ENCODE data around the gene DUOXA2.
"Not testable (repeated sequence)": the region's sequence is repeated elsewhere in the genome, so short reads cannot be mapped to it uniquely, and the experiment has no call there.

Gene DUOXA2

GRCh38 chr15:45099549-45100165 is 14.5 kb upstream of the DUOXA2 start:
- Histone ChIP-seq H3K79me2 (ENCODE audit: control insufficient read depth, insufficient read depth, low read length) (no peaks in the 10 kb centered on the region), H3K4me2 (ENCODE audit: low read length) (no peak overlapping the region), H3K23ac (ENCODE audit: low read length) (no peak overlapping the region), H2BK120ac (ENCODE audit: low read depth, low read length) (no peak overlapping the region), H3K18ac (ENCODE audit: low read length) (no peak overlapping the region), H3K36me3 (ENCODE audit: control insufficient read depth, insufficient read depth, low read length) (no peaks in the 10 kb centered on the region), H4K8ac (ENCODE audit: low read depth, low read length) (no peak overlapping the region), H3K27ac (ENCODE audit: low read depth, low read length) (no peak overlapping the region), H2AK5ac (ENCODE audit: low read length) (no peak overlapping the region), H4K5ac (ENCODE audit: low read length) (no peak overlapping the region), H2BK15ac (replicated peaks; ENCODE audit: low read depth) (no peak overlapping the region), H3K56ac (ENCODE audit: low read length) (no peak overlapping the region), H3K27me3 (ENCODE audit: insufficient read depth, low read length, poor library complexity) (no peaks in the 10 kb centered on the region), H3K79me1 (ENCODE audit: low read length) (no peaks in the 10 kb centered on the region), H3K9ac (ENCODE audit: low read length) (no peak overlapping the region), H3K4me1 (ENCODE audit: control insufficient read depth, low read depth, low read length) (no peaks in the 10 kb centered on the region), H2BK5ac (ENCODE audit: low read length) (no peak overlapping the region), H3K4me3 (ENCODE audit: low read length) (no peak overlapping the region), H3K4ac (ENCODE audit: low read depth, low read length) (no peak overlapping the region)
- no peak for DNase-seq
- WGBS (ENCODE audit: extremely low coverage, insufficient coverage, low lambda C conversion rate) = no CpG with 5 or more reads among the region's 23 CpGs

DNA sequence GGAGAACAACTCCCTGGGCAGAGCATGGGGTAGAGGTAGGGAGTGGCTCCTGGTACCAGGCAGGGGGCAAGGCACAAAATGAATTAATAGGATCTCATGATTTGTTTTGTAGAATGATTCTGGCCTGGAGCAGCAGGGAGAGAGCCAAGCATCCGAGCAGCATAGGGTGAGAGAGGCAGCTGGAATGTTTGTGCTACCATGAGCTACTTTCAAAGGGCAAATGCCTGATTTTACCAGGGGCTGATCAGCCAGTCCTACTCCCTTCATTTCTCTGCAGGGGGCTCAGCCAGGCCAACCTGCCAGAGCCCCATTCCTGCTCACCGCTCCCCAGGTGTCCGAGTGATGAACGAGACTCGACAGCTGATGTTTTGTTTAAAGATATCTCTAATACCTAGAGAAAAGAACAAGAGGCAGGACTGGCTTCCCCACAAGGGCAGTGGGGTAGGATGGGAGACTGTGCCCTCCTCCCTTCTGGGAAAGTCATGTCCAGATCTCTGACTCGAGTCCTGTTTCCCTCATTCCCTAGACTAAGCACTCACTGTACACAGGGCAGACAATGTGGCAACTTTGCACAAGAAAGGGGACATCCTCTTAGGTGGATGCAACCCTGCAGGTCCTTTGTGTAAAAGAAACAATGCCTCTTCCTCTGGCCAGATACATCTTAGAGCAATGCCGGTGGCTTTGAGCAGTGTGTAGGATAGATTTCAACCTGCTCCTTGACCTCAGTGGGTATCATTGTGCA is 13.1 kb upstream of the DUOXA2 start:
- no peak overlapping the region for H3K4ac ChIP-seq (ENCODE audit: low read depth, low read length)
- no peak overlapping the region for H4K8ac ChIP-seq (ENCODE audit: low read depth, low read length)
- no peaks in the 10 kb centered on the region for H3K4me1 ChIP-seq (ENCODE audit: control insufficient read depth, low read depth, low read length)
- H3K9ac ChIP-seq (ENCODE audit: low read length) = no peak overlapping the region
- H3K79me1 ChIP-seq (ENCODE audit: low read length) = no peaks in the 10 kb centered on the region
- no peak overlapping the region for H3K18ac ChIP-seq (ENCODE audit: low read length)
- no peak overlapping the region for H2BK120ac ChIP-seq (ENCODE audit: low read depth, low read length)
- H4K5ac ChIP-seq (ENCODE audit: low read length) = no peak overlapping the region
- H2BK5ac ChIP-seq (ENCODE audit: low read length) = no peak overlapping the region
- H3K4me3 ChIP-seq (ENCODE audit: low read length) = no peak overlapping the region
- no peak overlapping the region for H3K23ac ChIP-seq (ENCODE audit: low read length)
- H3K27ac ChIP-seq (ENCODE audit: low read depth, low read length) = no peak overlapping the region
- H2AK5ac ChIP-seq (ENCODE audit: low read length) = no peak overlapping the region
- H3K4me2 ChIP-seq (ENCODE audit: low read length) = no peak overlapping the region
- WGBS (ENCODE audit: extremely low coverage, insufficient coverage, low lambda C conversion rate) = no CpG with 5 or more reads among the region's 7 CpGs
- H3K27me3 ChIP-seq (ENCODE audit: insufficient read depth, low read length, poor library complexity) = no peaks in the 10 kb centered on the region
- H3K79me2 ChIP-seq (ENCODE audit: control insufficient read depth, insufficient read depth, low read length) = no peaks in the 10 kb centered on the region
- H3K56ac ChIP-seq (ENCODE audit: low read length) = no peak overlapping the region
- H3K36me3 ChIP-seq (ENCODE audit: control insufficient read depth, insufficient read depth, low read length) = no peaks in the 10 kb centered on the region
- no peak for DNase-seq
- no peak overlapping the region for H2BK15ac ChIP-seq (replicated peaks; ENCODE audit: low read depth)

GRCh38 chr15:45101749-45102148 is 12.4 kb upstream of the DUOXA2 start:
- no CpG with 5 or more reads among the region's 12 CpGs for WGBS (ENCODE audit: extremely low coverage, insufficient coverage, low lambda C conversion rate)
- H3K27me3 ChIP-seq (ENCODE audit: insufficient read depth, low read length, poor library complexity) = no peaks in the 10 kb centered on the region
- no peaks in the 10 kb centered on the region for H3K4me1 ChIP-seq (ENCODE audit: control insufficient read depth, low read depth, low read length)
- H3K36me3 ChIP-seq (ENCODE audit: control insufficient read depth, insufficient read depth, low read length) = no peaks in the 10 kb centered on the region
- no peak overlapping the region for H3K27ac ChIP-seq (ENCODE audit: low read depth, low read length)
- H2AK5ac ChIP-seq (ENCODE audit: low read length) = no peak overlapping the region
- no peak overlapping the region for H3K18ac ChIP-seq (ENCODE audit: low read length)
- no peak overlapping the region for H2BK120ac ChIP-seq (ENCODE audit: low read depth, low read length)
- H3K23ac ChIP-seq (ENCODE audit: low read length) = no peak overlapping the region
- no peak overlapping the region for H4K5ac ChIP-seq (ENCODE audit: low read length)
- H2BK15ac ChIP-seq (replicated peaks; ENCODE audit: low read depth) = no peak overlapping the region
- H3K79me2 ChIP-seq (ENCODE audit: control insufficient read depth, insufficient read depth, low read length) = no peaks in the 10 kb centered on the region
- H4K8ac ChIP-seq (ENCODE audit: low read depth, low read length) = no peak overlapping the region
- no peak overlapping the region for H2BK5ac ChIP-seq (ENCODE audit: low read length)
- no peak overlapping the region for H3K56ac ChIP-seq (ENCODE audit: low read length)
- H3K4me2 ChIP-seq (ENCODE audit: low read length) = no peak overlapping the region
- no peak for DNase-seq
- H3K79me1 ChIP-seq (ENCODE audit: low read length) = no peaks in the 10 kb centered on the region
- no peak overlapping the region for H3K4ac ChIP-seq (ENCODE audit: low read depth, low read length)
- no peak overlapping the region for H3K4me3 ChIP-seq (ENCODE audit: low read length)
- H3K9ac ChIP-seq (ENCODE audit: low read length) = no peak overlapping the region

DNA sequence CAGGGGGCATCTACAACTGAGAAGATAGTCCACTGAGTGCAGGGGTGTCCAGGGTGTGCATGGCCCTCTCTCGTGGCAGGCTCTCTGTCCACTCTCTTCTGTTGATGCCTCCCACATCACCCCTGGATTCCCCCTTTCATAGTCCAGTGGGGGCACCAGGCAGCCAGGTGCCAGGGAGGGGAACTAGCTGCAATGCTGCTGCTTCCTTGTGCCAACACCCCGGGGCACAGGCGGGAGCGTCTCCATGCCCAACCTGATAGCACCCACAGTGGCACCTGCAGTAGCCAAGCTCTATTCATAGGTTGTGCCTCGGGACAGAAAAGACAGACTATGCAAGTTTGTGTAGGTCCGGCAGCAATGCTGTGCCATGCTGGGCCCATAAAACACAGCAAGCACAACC is 11.9 kb upstream of the DUOXA2 start:
- no peak for DNase-seq
- Histone ChIP-seq H3K36me3 (ENCODE audit: control insufficient read depth, insufficient read depth, low read length) (no peaks in the 10 kb centered on the region), H2AK5ac (ENCODE audit: low read length) (no peak overlapping the region), H3K4me1 (ENCODE audit: control insufficient read depth, low read depth, low read length) (no peaks in the 10 kb centered on the region), H3K18ac (ENCODE audit: low read length) (no peak overlapping the region), H3K4me3 (ENCODE audit: low read length) (no peak overlapping the region), H4K8ac (ENCODE audit: low read depth, low read length) (no peak overlapping the region), H3K9ac (ENCODE audit: low read length) (no peak overlapping the region), H2BK120ac (ENCODE audit: low read depth, low read length) (no peak overlapping the region), H3K79me2 (ENCODE audit: control insufficient read depth, insufficient read depth, low read length) (no peaks in the 10 kb centered on the region), H3K23ac (ENCODE audit: low read length) (no peak overlapping the region), H3K27me3 (ENCODE audit: insufficient read depth, low read length, poor library complexity) (no peaks in the 10 kb centered on the region), H3K79me1 (ENCODE audit: low read length) (no peaks in the 10 kb centered on the region), H3K56ac (ENCODE audit: low read length) (no peak overlapping the region), H3K4ac (ENCODE audit: low read depth, low read length) (no peak overlapping the region), H3K27ac (ENCODE audit: low read depth, low read length) (no peak overlapping the region), H2BK15ac (replicated peaks; ENCODE audit: low read depth) (no peak overlapping the region), H3K4me2 (ENCODE audit: low read length) (no peak overlapping the region), H4K5ac (ENCODE audit: low read length) (no peak overlapping the region), H2BK5ac (ENCODE audit: low read length) (no peak overlapping the region)
- no CpG with 5 or more reads among the region's 6 CpGs for WGBS (ENCODE audit: extremely low coverage, insufficient coverage, low lambda C conversion rate)

GRCh38 chr15:45104170-45104569 is 10.0 kb upstream of the DUOXA2 start:
- not testable (repeated sequence) for H2BK15ac ChIP-seq (replicated peaks; ENCODE audit: low read depth); H3K79me1 ChIP-seq (ENCODE audit: low read length); H3K56ac ChIP-seq (ENCODE audit: low read length); H3K9ac ChIP-seq (ENCODE audit: low read length); H4K5ac ChIP-seq (ENCODE audit: low read length); H3K79me2 ChIP-seq (ENCODE audit: control insufficient read depth, insufficient read depth, low read length); H4K8ac ChIP-seq (ENCODE audit: low read depth, low read length); H3K27ac ChIP-seq (ENCODE audit: low read depth, low read length); H3K23ac ChIP-seq (ENCODE audit: low read length); H3K4me3 ChIP-seq (ENCODE audit: low read length); H3K18ac ChIP-seq (ENCODE audit: low read length); H2BK120ac ChIP-seq (ENCODE audit: low read depth, low read length); H2BK5ac ChIP-seq (ENCODE audit: low read length); H3K4ac ChIP-seq (ENCODE audit: low read depth, low read length); DNase-seq; H3K36me3 ChIP-seq (ENCODE audit: control insufficient read depth, insufficient read depth, low read length); H2AK5ac ChIP-seq (ENCODE audit: low read length); H3K4me2 ChIP-seq (ENCODE audit: low read length); H3K27me3 ChIP-seq (ENCODE audit: insufficient read depth, low read length, poor library complexity); H3K4me1 ChIP-seq (ENCODE audit: control insufficient read depth, low read depth, low read length)
- WGBS (ENCODE audit: extremely low coverage, insufficient coverage, low lambda C conversion rate) = no CpG with 5 or more reads among the region's 9 CpGs

- H4K8ac ChIP-seq (ENCODE audit: low read depth, low read length) = no peak overlapping the region
- peaks cover 12% of the 10 kb centered on the region for H3K27me3 ChIP-seq (ENCODE audit: insufficient read depth, low read length, poor library complexity)
- no peak overlapping the region for H2BK15ac ChIP-seq (replicated peaks; ENCODE audit: low read depth)
- no peak overlapping the region for H3K23ac ChIP-seq (ENCODE audit: low read length)
- H3K27ac ChIP-seq (ENCODE audit: low read depth, low read length) = no peak overlapping the region
- H2BK120ac ChIP-seq (ENCODE audit: low read depth, low read length) = no peak overlapping the region
- no peak for DNase-seq
- no peak overlapping the region for H3K4ac ChIP-seq (ENCODE audit: low read depth, low read length)
- no peak overlapping the region for H2AK5ac ChIP-seq (ENCODE audit: low read length)
- no peaks in the 10 kb centered on the region for H3K79me2 ChIP-seq (ENCODE audit: control insufficient read depth, insufficient read depth, low read length)
- no peak overlapping the region for H3K9ac ChIP-seq (ENCODE audit: low read length)
- H3K56ac ChIP-seq (ENCODE audit: low read length) = no peak overlapping the region
- no peak overlapping the region for H3K4me3 ChIP-seq (ENCODE audit: low read length)
- no peak overlapping the region for H4K5ac ChIP-seq (ENCODE audit: low read length)
- H2BK5ac ChIP-seq (ENCODE audit: low read length) = no peak overlapping the region
- H3K79me1 ChIP-seq (ENCODE audit: low read length) = no peaks in the 10 kb centered on the region
- H3K4me1 ChIP-seq (ENCODE audit: control insufficient read depth, low read depth, low read length) = no peaks in the 10 kb centered on the region
- no CpG with 5 or more reads among the region's 11 CpGs for WGBS (ENCODE audit: extremely low coverage, insufficient coverage, low lambda C conversion rate)
- no peak overlapping the region for H3K18ac ChIP-seq (ENCODE audit: low read length)
- no peak overlapping the region for H3K4me2 ChIP-seq (ENCODE audit: low read length)
- no peaks in the 10 kb centered on the region for H3K36me3 ChIP-seq (ENCODE audit: control insufficient read depth, insufficient read depth, low read length)
These were observed 8.5 kb upstream of the DUOXA2 start for GRCh38 chr15:45105586-45105985.
